Measurements from ENCODE around the gene DPH2. TPM values are rescaled to one million over a fixed set of nuclear protein-coding genes. Genes with fewer than 3 reads are reported as not detected.

DPH2 gene
- total RNA-seq, 4 donors from 2014 or later, result 13.1 to 29.4 (median 17.1) TPM

DNA sequence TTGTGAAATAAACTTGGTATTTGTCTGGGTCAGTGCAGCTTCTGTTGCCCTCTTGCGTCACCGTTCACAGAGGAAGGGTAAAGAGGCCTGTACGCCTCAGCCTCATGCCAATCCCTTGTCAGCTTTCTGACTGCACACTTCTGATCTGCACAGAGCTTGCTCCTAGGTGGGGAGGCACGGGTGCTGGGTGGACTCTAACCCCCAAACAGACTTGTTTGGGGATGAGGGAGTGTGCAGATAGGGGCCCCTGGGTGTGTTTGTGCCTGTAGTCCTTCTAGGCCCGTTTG lies 8.4 kb downstream of the DPH2 start:
- intact Hi-C loops (cut with DNase I; ENCODE audit: low total_unique reads), result no loop called here
- DNase-seq, result no peak
- H3K9me3 ChIP-seq, result no peaks in the 10 kb centered on the region
- H3K4me3 ChIP-seq, result no peak overlapping the region
- 81% methylated on average over 3 of the region's 5 CpGs; no CpG with 5 or more reads in 1 of the 2 donors for WGBS, 2 donors (ENCODE audit: low coverage in 1 of 2)
- H3K36me3 ChIP-seq, result peaks cover 0 to 5% (median 0%) of the 10 kb centered on the region in 4 donors
- H3K4me1 ChIP-seq, result peaks cover 38 to 59% (median 56%) of the 10 kb centered on the region in 4 donors
- in situ Hi-C loops (cut with MboI; ENCODE audit: low pct_ligation_motif_present in 1 of 4, low pct_unique_long_range_greater_than_20kb in 1 of 4, low sequenced_read_pairs in 3 of 4), result no loop called here
- H3K27me3 ChIP-seq, result no peaks in the 10 kb centered on the region
- H3K27ac ChIP-seq, result peak overlapping the region; percentile 62 to 83 (median 72)
- TF ChIP-seq POLR2AphosphoS5 (IDR thresholded peaks at IDR 0.05) (no peak), EP300 (IDR thresholded peaks at IDR 0.05; ENCODE audit: low read depth) (no peak), POLR2A (IDR thresholded peaks at IDR 0.05) (no peak)
- TF ChIP-seq, protein P1, sequence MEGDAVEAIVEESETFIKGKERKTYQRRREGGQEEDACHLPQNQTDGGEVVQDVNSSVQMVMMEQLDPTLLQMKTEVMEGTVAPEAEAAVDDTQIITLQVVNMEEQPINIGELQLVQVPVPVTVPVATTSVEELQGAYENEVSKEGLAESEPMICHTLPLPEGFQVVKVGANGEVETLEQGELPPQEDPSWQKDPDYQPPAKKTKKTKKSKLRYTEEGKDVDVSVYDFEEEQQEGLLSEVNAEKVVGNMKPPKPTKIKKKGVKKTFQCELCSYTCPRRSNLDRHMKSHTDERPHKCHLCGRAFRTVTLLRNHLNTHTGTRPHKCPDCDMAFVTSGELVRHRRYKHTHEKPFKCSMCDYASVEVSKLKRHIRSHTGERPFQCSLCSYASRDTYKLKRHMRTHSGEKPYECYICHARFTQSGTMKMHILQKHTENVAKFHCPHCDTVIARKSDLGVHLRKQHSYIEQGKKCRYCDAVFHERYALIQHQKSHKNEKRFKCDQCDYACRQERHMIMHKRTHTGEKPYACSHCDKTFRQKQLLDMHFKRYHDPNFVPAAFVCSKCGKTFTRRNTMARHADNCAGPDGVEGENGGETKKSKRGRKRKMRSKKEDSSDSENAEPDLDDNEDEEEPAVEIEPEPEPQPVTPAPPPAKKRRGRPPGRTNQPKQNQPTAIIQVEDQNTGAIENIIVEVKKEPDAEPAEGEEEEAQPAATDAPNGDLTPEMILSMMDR (IDR thresholded peaks at IDR 0.05), result no peak

GRCh38 chr1:43978551-43979260 lies 8.9 kb downstream of the DPH2 start, which contains the start of gene B4GALT2:
TSS of gene B4GALT2 (plus strand) at chr1:43979210. CDS start at chr1:43981161, 1,951 bp downstream.
- H3K27me3 ChIP-seq, result no peaks in the 10 kb centered on the region
- peak within 1 kb of the TSS; percentile 72 to 85 (median 82) for H3K27ac ChIP-seq
- H3K9me3 ChIP-seq, result no peaks in the 10 kb centered on the region
- peak; percentile 62 for DNase-seq
- intact Hi-C loops (cut with DNase I; ENCODE audit: low total_unique reads) (no loop called here), in situ Hi-C loops (cut with MboI; ENCODE audit: low pct_ligation_motif_present in 1 of 4, low pct_unique_long_range_greater_than_20kb in 1 of 4, low sequenced_read_pairs in 3 of 4) (no loop called here)
- H3K4me1 ChIP-seq, result peaks cover 38 to 59% (median 56%) of the 10 kb centered on the region in 4 donors
- peak within 1 kb of the TSS; percentile 73 to 83 (median 78) for H3K4me3 ChIP-seq
- TF ChIP-seq, protein P1 (IDR thresholded peaks at IDR 0.05), result no peak
- TF ChIP-seq POLR2A (IDR thresholded peaks at IDR 0.05), result peak; percentile 23
- H3K36me3 ChIP-seq, result peaks cover 0 to 5% (median 0%) of the 10 kb centered on the region in 4 donors
- 2 to 4% methylated on average over 6 to 29 of the region's 54 CpGs for WGBS, 2 donors (ENCODE audit: low coverage in 1 of 2)

DNA sequence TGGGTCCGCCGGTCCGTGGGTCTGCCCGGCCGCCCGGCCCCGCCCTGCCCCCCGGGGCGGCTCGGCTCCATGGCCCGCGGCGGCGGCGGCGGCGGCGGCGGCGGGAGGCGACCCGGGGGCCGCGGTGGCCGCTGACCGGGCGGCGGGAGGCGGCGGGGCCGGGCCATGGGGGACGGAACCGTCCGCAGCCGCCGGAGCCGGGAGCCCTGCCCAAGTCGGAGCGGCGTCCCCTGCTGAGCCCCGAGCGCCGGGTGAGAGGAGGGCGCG lies 9.4 kb downstream of the DPH2 start:
- intact Hi-C loops (cut with DNase I; ENCODE audit: low total_unique reads), result no loop called here
- Histone ChIP-seq H3K27ac (peak overlapping the region; percentile 72 to 85 (median 82)), H3K4me3 (peak overlapping the region; percentile 73 to 83 (median 78)), H3K36me3 (peaks cover 0 to 5% (median 0%) of the 10 kb centered on the region in 4 donors), H3K27me3 (no peaks in the 10 kb centered on the region), H3K9me3 (no peaks in the 10 kb centered on the region), H3K4me1 (peaks cover 33 to 55% (median 51%) of the 10 kb centered on the region in 4 donors)
- WGBS, 2 donors (ENCODE audit: low coverage in 1 of 2), result 0% methylated on average over 2 of the region's 45 CpGs; no CpG with 5 or more reads in 1 of the 2 donors
- TF ChIP-seq, protein P1 (IDR thresholded peaks at IDR 0.05), result no peak
- TF ChIP-seq POLR2A (IDR thresholded peaks at IDR 0.05) (no peak), POLR2AphosphoS5 (IDR thresholded peaks at IDR 0.05) (no peak)
- DNase-seq, result no peak
- in situ Hi-C loops (cut with MboI; ENCODE audit: low pct_ligation_motif_present in 1 of 4, low pct_unique_long_range_greater_than_20kb in 1 of 4, low sequenced_read_pairs in 3 of 4), result no loop called here

DNA sequence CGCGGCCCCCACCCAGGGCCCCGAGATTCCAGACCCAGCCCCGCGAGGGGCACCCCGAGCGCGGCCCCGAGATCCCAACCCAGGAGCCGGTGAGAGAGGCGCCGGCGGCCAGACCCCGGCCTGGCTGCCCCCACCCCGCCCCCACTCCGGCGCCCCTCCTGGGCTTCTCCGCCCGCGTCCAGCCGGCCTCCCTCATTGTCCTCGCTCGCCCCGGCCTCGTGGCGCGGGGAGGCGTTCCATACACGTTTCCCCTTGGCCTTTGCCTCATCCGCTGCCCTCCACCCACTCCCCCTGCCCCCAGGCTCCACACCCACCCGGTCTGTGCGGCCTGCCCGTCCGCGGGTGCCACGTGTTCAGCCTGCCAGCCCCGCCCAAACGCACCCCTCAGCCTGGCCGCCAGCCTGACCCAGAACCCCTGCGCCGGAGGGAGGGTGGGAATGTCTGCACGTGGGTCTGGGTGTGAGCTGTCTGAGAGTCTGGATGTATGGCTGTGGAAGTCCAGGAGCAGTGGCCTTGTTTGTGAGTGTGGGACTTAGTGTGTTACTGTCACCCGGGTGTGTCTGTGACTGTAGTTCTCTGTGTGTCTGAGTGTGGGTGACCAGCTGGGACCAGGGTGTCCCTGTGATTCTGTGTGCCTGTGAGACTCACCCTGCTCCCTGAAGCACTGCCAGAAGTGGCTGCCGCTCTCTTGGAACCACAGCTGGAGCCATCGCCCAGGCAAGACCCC lies 9.9 kb downstream of the DPH2 start:
- WGBS, 2 donors (ENCODE audit: low coverage in 1 of 2), result 4% methylated on average over 29 of the region's 45 CpGs; no CpG with 5 or more reads in 1 of the 2 donors
- peak; percentile 13 for TF ChIP-seq POLR2A (IDR thresholded peaks at IDR 0.05)
- TF ChIP-seq, protein P1 (IDR thresholded peaks at IDR 0.05), result no peak
- peak in 1 of 3 donors; percentile 9 for TF ChIP-seq POLR2AphosphoS5 (IDR thresholded peaks at IDR 0.05)
- Histone ChIP-seq H3K27ac (peak overlapping the region; percentile 72 to 85 (median 82)), H3K36me3 (peaks cover 0 to 5% (median 0%) of the 10 kb centered on the region in 4 donors), H3K4me1 (peaks cover 32 to 52% (median 50%) of the 10 kb centered on the region in 4 donors), H3K4me3 (peak overlapping the region; percentile 73 to 83 (median 78)), H3K9me3 (no peaks in the 10 kb centered on the region), H3K27me3 (no peaks in the 10 kb centered on the region)
- in situ Hi-C loops (cut with MboI; ENCODE audit: low pct_ligation_motif_present in 1 of 4, low pct_unique_long_range_greater_than_20kb in 1 of 4, low sequenced_read_pairs in 3 of 4), result no loop called here
- peak; percentile 72 for DNase-seq
- intact Hi-C loops (cut with DNase I; ENCODE audit: low total_unique reads), result no loop called here

All from transverse colon (tissue), 4 donors.